Natural killer cell (primary cell): Measurements from ENCODE around the gene CSNK1G3. TPM values are rescaled to one million over a fixed set of nuclear protein-coding genes. Genes with fewer than 3 reads are reported as not detected.
A peak's percentile ranks its signal among the peaks of the same experiment; 100 is the strongest.

ENCODE experiments used
- ATAC-seq, 3 donors: fragments of 150-1000 bp in 2 of 3; fragments of 200-7000 bp in 1 of 3; cut with Tn5 transposase; 1 replicate in 1 of 3; 2 replicates in 2 of 3; pipeline ENCODE4 v1.10.0; 2021; ENCODE audit warnings: mild to moderate bottlenecking in 2 of 3, moderate library complexity in 2 of 3
- DNase-seq, 2 donors: peaks; one replicate each; pipeline versions ENCODE4 v3.0.0 to v3.0.0-alpha.2; 2013 to 2021; ENCODE audit warnings: mixed read lengths in 1 of 2
- H3K27ac ChIP-seq: one replicate; pipeline ENCODE4 v1.5.1; 2013; ENCODE audit warnings: mild to moderate bottlenecking, low read length
- H3K27me3 ChIP-seq: one replicate; pipeline ENCODE4 v1.6.1; 2013; ENCODE audit warnings: low read length; ENCODE audit not compliant: control insufficient read depth, insufficient read depth
- H3K36me3 ChIP-seq: one replicate; pipeline ENCODE4 v1.6.1; 2013; ENCODE audit warnings: low read length; ENCODE audit not compliant: control insufficient read depth, insufficient read depth
- H3K4me1 ChIP-seq: one replicate; pipeline ENCODE4 v1.6.1; 2013; ENCODE audit warnings: low read length; ENCODE audit not compliant: control insufficient read depth, insufficient read depth
- H3K4me3 ChIP-seq: one replicate; pipeline ENCODE4 v1.5.1; 2013; ENCODE audit warnings: low read length
- H3K9me3 ChIP-seq: one replicate; pipeline ENCODE4 v1.6.1; 2013; ENCODE audit warnings: low read length; ENCODE audit not compliant: control insufficient read depth, insufficient read depth
- H3K27ac Mint-ChIP-seq, 2 donors: one replicate each; pipeline ENCODE4 v1.8.0; 2022; ENCODE audit warnings: mild to moderate bottlenecking in 2 of 2, mixed read lengths in 2 of 2, moderate library complexity in 1 of 2
- H3K27me3 Mint-ChIP-seq, 2 donors: one replicate each; pipeline ENCODE4 v1.8.0; 2022; ENCODE audit warnings: low read depth in 2 of 2, mixed read lengths in 2 of 2
- H3K36me3 Mint-ChIP-seq: one replicate; pipeline ENCODE4 v1.8.0; 2022; ENCODE audit warnings: mixed read lengths
- H3K4me1 Mint-ChIP-seq, 2 donors: one replicate each; pipeline ENCODE4 v1.8.0; 2022; ENCODE audit warnings: mixed read lengths in 2 of 2
- H3K4me3 Mint-ChIP-seq: one replicate; pipeline ENCODE4 v1.8.0; 2022; ENCODE audit warnings: mild to moderate bottlenecking, moderate library complexity, mixed read lengths
- H3K9me3 Mint-ChIP-seq, 2 donors: one replicate each; pipeline ENCODE4 v1.8.0; 2022; ENCODE audit warnings: mixed read lengths in 2 of 2
- CTCF ChIP-seq: fragments of 200-600 bp; IDR thresholded peaks from one replicate; pipeline ENCODE4 v1.8.0; 2022; ENCODE audit warnings: antibody characterized with exemption
- WGBS: methylation state at CpG from one replicate; pipeline ENCODE4 v1.1.7; 2013; ENCODE audit warnings: missing lambda C conversion rate; ENCODE audit not compliant: insufficient coverage; 5-methylcytosine and 5-hydroxymethylcytosine counted together
- intact Hi-C: fragments of 100-400 bp; cut with micrococcal nuclease; formaldehyde crosslinking; loops from one replicate; pipeline ENCODE4 v1.14.2; 2022
- total RNA-seq, 4 donors: library from RNA; stranded (reverse); fragments of 120-200 nt in 1 of 4; gene quantifications; one replicate each; pipeline versions ENCODE4 v1.2.3 to v1.2.4, GENCODE V29; 2013 to 2022

Gene CSNK1G3
- total RNA-seq, 3 donors from 2014 or later (not counting 1 experiment from before 2014, with no cell fraction given): 96.7 to 111 (median 101) TPM

- ATAC-seq: peak; percentile 41 to 74 (median 61)
- Mint-ChIP-seq H3K4me1 (peaks cover 70 to 71% of the 10 kb centered on the region in 2 donors), H3K27ac (peak overlapping the region; percentile 10 to 56), H3K27me3 (no peaks in the 10 kb centered on the region), H3K4me3 (no peak overlapping the region), H3K36me3 (no peaks in the 10 kb centered on the region), H3K9me3 (no peaks in the 10 kb centered on the region)
- intact Hi-C loops: no loop called here
- WGBS: 75% methylated on average over 5 of the region's 8 CpGs
- Histone ChIP-seq H3K9me3 (no peaks in the 10 kb centered on the region), H3K27me3 (no peaks in the 10 kb centered on the region), H3K4me1 (peaks cover 12% of the 10 kb centered on the region), H3K36me3 (no peaks in the 10 kb centered on the region), H3K4me3 (no peak overlapping the region), H3K27ac (no peak overlapping the region)
- no peak for TF ChIP-seq CTCF
- no peak for DNase-seq
These were observed 26.9 kb downstream of the CSNK1G3 start for GRCh38 chr5:123538670-123539459.

- Mint-ChIP-seq H3K27ac (peak overlapping the region in 1 of 2 donors; percentile 43), H3K36me3 (no peaks in the 10 kb centered on the region), H3K4me3 (no peak overlapping the region), H3K27me3 (no peaks in the 10 kb centered on the region), H3K4me1 (peaks cover 73% of the 10 kb centered on the region in 2 donors), H3K9me3 (no peaks in the 10 kb centered on the region)
- peaks cover 12% of the 10 kb centered on the region for H3K4me1 ChIP-seq
- ATAC-seq (no peak), DNase-seq (no peak)
- intact Hi-C loops: no loop called here
- no peaks in the 10 kb centered on the region for H3K9me3 ChIP-seq
- no peak overlapping the region for H3K4me3 ChIP-seq
- no peaks in the 10 kb centered on the region for H3K36me3 ChIP-seq
- H3K27me3 ChIP-seq: no peaks in the 10 kb centered on the region
- no peak for TF ChIP-seq CTCF
- WGBS: 96% methylated on average over 5 of the region's 7 CpGs
- no peak overlapping the region for H3K27ac ChIP-seq
These were observed 28.6 kb downstream of the CSNK1G3 start for GRCh38 chr5:123540534-123540933.

- Mint-ChIP-seq H3K27ac (peak overlapping the region; percentile 30 to 60), H3K27me3 (no peaks in the 10 kb centered on the region), H3K36me3 (no peaks in the 10 kb centered on the region), H3K9me3 (no peaks in the 10 kb centered on the region), H3K4me3 (no peak overlapping the region), H3K4me1 (peaks cover 54 to 71% of the 10 kb centered on the region in 2 donors)
- no peak for TF ChIP-seq CTCF
- Histone ChIP-seq H3K4me3 (no peak overlapping the region), H3K9me3 (no peaks in the 10 kb centered on the region), H3K27me3 (no peaks in the 10 kb centered on the region), H3K4me1 (peaks cover 16% of the 10 kb centered on the region), H3K27ac (no peak overlapping the region), H3K36me3 (no peaks in the 10 kb centered on the region)
- ATAC-seq: peak in 1 of 3 donors; percentile 16
- DNase-seq: peak in 1 of 2 donors; percentile 9
- intact Hi-C loops: no loop called here
- 78% methylated on average over 3 of the region's 3 CpGs for WGBS
These were observed 31.5 kb downstream of the CSNK1G3 start for GRCh38 chr5:123543438-123543837.
